ENCODE data around the gene PBX3.

DNA sequence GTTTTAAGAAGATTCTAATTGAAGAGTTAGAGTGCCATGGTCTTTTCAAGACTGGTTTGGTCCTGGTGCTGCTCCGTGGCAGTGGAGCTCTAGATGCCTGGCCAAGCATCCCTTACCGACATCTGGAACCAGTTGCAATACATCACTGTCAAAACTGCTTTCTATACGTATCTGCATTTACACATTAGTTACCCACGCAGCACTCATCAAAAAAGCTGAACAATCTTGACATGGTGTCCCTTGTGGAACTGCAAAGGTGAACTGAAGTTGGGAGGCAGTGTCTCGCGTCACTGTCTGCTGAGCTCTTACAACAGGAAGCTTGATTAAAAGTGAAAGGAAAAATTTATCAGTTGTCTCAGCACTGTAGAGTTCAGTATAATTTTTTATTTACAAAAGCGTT lies 82.6 kb downstream of the PBX3 start:
- TF ChIP-seq POLR2A (IDR thresholded peaks at IDR 0.05): no peak
- TF ChIP-seq, protein P1, sequence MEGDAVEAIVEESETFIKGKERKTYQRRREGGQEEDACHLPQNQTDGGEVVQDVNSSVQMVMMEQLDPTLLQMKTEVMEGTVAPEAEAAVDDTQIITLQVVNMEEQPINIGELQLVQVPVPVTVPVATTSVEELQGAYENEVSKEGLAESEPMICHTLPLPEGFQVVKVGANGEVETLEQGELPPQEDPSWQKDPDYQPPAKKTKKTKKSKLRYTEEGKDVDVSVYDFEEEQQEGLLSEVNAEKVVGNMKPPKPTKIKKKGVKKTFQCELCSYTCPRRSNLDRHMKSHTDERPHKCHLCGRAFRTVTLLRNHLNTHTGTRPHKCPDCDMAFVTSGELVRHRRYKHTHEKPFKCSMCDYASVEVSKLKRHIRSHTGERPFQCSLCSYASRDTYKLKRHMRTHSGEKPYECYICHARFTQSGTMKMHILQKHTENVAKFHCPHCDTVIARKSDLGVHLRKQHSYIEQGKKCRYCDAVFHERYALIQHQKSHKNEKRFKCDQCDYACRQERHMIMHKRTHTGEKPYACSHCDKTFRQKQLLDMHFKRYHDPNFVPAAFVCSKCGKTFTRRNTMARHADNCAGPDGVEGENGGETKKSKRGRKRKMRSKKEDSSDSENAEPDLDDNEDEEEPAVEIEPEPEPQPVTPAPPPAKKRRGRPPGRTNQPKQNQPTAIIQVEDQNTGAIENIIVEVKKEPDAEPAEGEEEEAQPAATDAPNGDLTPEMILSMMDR (IDR thresholded peaks at IDR 0.05): no peak

Data from lower leg skin (tissue), 3 donors.